GM21528 (cell line): ENCODE results near the gene OTX1.

Source experiments
- ATAC-seq: cut with Tn5 transposase; IDR thresholded peaks from one replicate; pipeline ENCODE4 v1.9.1; 2021; ENCODE audit warnings: mild to moderate bottlenecking, moderate library complexity; ENCODE audit not compliant: unreplicated experiment, low FRiP score

Gene OTX1

DNA sequence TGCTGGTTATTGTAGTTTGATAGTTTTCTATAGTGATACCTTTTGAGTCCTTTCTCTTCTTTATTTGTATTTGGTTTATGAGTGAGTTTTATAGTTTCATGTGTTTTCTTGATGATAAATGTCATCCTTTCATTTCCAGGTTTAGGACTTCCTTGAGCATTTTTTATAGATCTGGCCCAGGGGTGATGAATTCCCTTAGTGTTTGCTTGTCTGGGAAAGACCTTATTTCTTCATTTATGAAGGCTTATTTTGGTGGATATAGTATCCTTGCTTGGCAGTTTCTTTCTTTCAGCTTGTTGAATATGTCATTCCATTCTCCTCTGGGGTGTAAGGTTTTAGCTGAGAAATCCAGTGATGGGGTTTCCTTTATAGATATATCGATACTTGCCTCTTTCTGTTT is 53.9 kb downstream of the OTX1 start:
- ATAC-seq: no peak
